Spinal cord (tissue), 10 donors: ENCODE data around the gene FAM3D. TPM values are rescaled to one million over a fixed set of nuclear protein-coding genes. Genes with fewer than 3 reads are reported as not detected.

Source experiments
- DNase-seq, 6 donors: peaks; one replicate each; pipeline versions ENCODE4 v3.0.0 to v3.0.0-alpha.2; 2013 to 2015; ENCODE audit warnings: low spot score in 6 of 6, low read depth in 4 of 6
- H3K27ac ChIP-seq: one replicate; pipeline ENCODE4 v1.5.1; 2013; ENCODE audit warnings: low read depth, low read length, control low read depth
- H3K27me3 ChIP-seq: one replicate; pipeline ENCODE4 v1.6.1; 2013; ENCODE audit warnings: low read length; ENCODE audit not compliant: control insufficient read depth, insufficient read depth
- H3K36me3 ChIP-seq: one replicate; pipeline ENCODE4 v1.6.1; 2013; ENCODE audit warnings: low read length; ENCODE audit not compliant: control insufficient read depth, insufficient read depth
- H3K4me1 ChIP-seq: one replicate; pipeline ENCODE4 v1.6.1; 2013; ENCODE audit warnings: low read length; ENCODE audit not compliant: control insufficient read depth, insufficient read depth
- H3K4me3 ChIP-seq: one replicate; pipeline ENCODE4 v1.5.1; 2013; ENCODE audit warnings: low read depth, low read length, control low read depth
- H3K9me3 ChIP-seq: one replicate; pipeline ENCODE4 v1.6.1; 2013; ENCODE audit warnings: low read length; ENCODE audit not compliant: control insufficient read depth, insufficient read depth
- WGBS: methylation state at CpG from one replicate; pipeline ENCODE4 v1.1.5; 2013; ENCODE audit warnings: missing lambda C conversion rate; ENCODE audit not compliant: insufficient coverage; 5-methylcytosine and 5-hydroxymethylcytosine counted together
- polyA plus RNA-seq, 2 donors: library from polyadenylated mRNA; unstranded; fragments of 120-200 nt; gene quantifications; one replicate each; pipeline ENCODE4 v1.2.1, GENCODE V29; 2013; ENCODE audit not compliant: insufficient read length in 2 of 2
- total RNA-seq, 2 donors: library from RNA; depleted of rRNA in 1 of 2; stranded (reverse); fragments of 120-200 nt in 1 of 2; fragments of >200 nt in 1 of 2; gene quantifications; one replicate each; pipeline versions ENCODE4 v1.2.3 to v1.2.4, GENCODE V29; 2013 to 2014
- donor health status: healthy.

Gene FAM3D
- total and polyA plus RNA-seq, 4 donors = 0.17 to 0.39 (median 0.20) TPM; not detected in 1

- H3K9me3 ChIP-seq = peaks cover 2% of the 10 kb centered on the region
- peaks cover 10% of the 10 kb centered on the region for H3K4me1 ChIP-seq
- H3K27me3 ChIP-seq = no peaks in the 10 kb centered on the region
- DNase-seq = no peak
- no peak overlapping the region for H3K27ac ChIP-seq
- WGBS = 74% methylated on average over 7 of the region's 7 CpGs
- H3K36me3 ChIP-seq = no peaks in the 10 kb centered on the region
- H3K4me3 ChIP-seq = no peak overlapping the region
Observed at GRCh38 chr3:58613236-58614132, 53.1 kb downstream of the FAM3D start.

- Histone ChIP-seq H3K27ac (no peak overlapping the region), H3K4me3 (no peak overlapping the region), H3K9me3 (peaks cover 2% of the 10 kb centered on the region), H3K4me1 (peaks cover 12% of the 10 kb centered on the region), H3K27me3 (no peaks in the 10 kb centered on the region), H3K36me3 (no peaks in the 10 kb centered on the region)
- 92% methylated on average over 5 of the region's 9 CpGs for whole genome bisulfite sequencing
- no peak for DNase-seq
Observed at GRCh38 chr3:58612830-58613229, 53.7 kb downstream of the FAM3D start.

- Histone ChIP-seq H3K4me1 (peaks cover 8% of the 10 kb centered on the region), H3K4me3 (no peak overlapping the region), H3K27me3 (no peaks in the 10 kb centered on the region), H3K9me3 (peaks cover 4% of the 10 kb centered on the region), H3K36me3 (no peaks in the 10 kb centered on the region), H3K27ac (no peak overlapping the region)
- WGBS = 90% methylated on average over 3 of the region's 7 CpGs
- DNase-seq = no peak
Observed at GRCh38 chr3:58609990-58610389, 56.6 kb downstream of the FAM3D start.

GRCh38 chr3:58608648-58609047 lies 57.9 kb downstream of the FAM3D start:
- Histone ChIP-seq H3K4me1 (peaks cover 14% of the 10 kb centered on the region), H3K9me3 (peaks cover 4% of the 10 kb centered on the region), H3K27ac (no peak overlapping the region), H3K27me3 (no peaks in the 10 kb centered on the region), H3K4me3 (no peak overlapping the region), H3K36me3 (no peaks in the 10 kb centered on the region)
- peak in 2 of 6 donors; percentile 15 to 60 for DNase-seq
- WGBS = 72% methylated on average over 5 of the region's 5 CpGs

GRCh38 chr3:58607816-58608215 lies 58.8 kb downstream of the FAM3D start:
- no peaks in the 10 kb centered on the region for H3K27me3 ChIP-seq
- no peak overlapping the region for H3K27ac ChIP-seq
- H3K4me3 ChIP-seq = no peak overlapping the region
- 79% methylated on average over 3 of the region's 4 CpGs for WGBS
- H3K36me3 ChIP-seq = no peaks in the 10 kb centered on the region
- H3K4me1 ChIP-seq = peaks cover 14% of the 10 kb centered on the region
- DNase-seq = no peak
- peaks cover 4% of the 10 kb centered on the region for H3K9me3 ChIP-seq

GRCh38 chr3:58606693-58607092 lies 59.9 kb downstream of the FAM3D start:
- Histone ChIP-seq H3K4me3 (no peak overlapping the region), H3K36me3 (no peaks in the 10 kb centered on the region), H3K27me3 (no peaks in the 10 kb centered on the region), H3K9me3 (peaks cover 4% of the 10 kb centered on the region), H3K27ac (no peak overlapping the region), H3K4me1 (peaks cover 14% of the 10 kb centered on the region)
- no peak for DNase-seq
- WGBS = 80% methylated on average over 1 of the region's 1 CpG

GRCh38 chr3:58604031-58604430 lies 62.5 kb downstream of the FAM3D start:
- Histone ChIP-seq H3K27ac (no peak overlapping the region), H3K9me3 (peaks cover 4% of the 10 kb centered on the region), H3K4me3 (no peak overlapping the region), H3K36me3 (no peaks in the 10 kb centered on the region), H3K4me1 (peaks cover 13% of the 10 kb centered on the region), H3K27me3 (no peaks in the 10 kb centered on the region)
- 11% methylated on average over 3 of the region's 6 CpGs for WGBS
- DNase-seq = peak in 1 of 6 donors; percentile 49

- no peaks in the 10 kb centered on the region for H3K36me3 ChIP-seq
- H3K9me3 ChIP-seq = peaks cover 4% of the 10 kb centered on the region
- DNase-seq = no peak
- H3K27me3 ChIP-seq = no peaks in the 10 kb centered on the region
- no peak overlapping the region for H3K4me3 ChIP-seq
- H3K4me1 ChIP-seq = peaks cover 9% of the 10 kb centered on the region
- no peak overlapping the region for H3K27ac ChIP-seq
Observed at GRCh38 chr3:58603606-58604005, 63.0 kb downstream of the FAM3D start.

- peaks cover 5% of the 10 kb centered on the region for H3K4me1 ChIP-seq
- WGBS = 95% methylated on average over 6 of the region's 6 CpGs
- no peaks in the 10 kb centered on the region for H3K36me3 ChIP-seq
- no peaks in the 10 kb centered on the region for H3K27me3 ChIP-seq
- H3K4me3 ChIP-seq = no peak overlapping the region
- DNase-seq = no peak
- no peak overlapping the region for H3K27ac ChIP-seq
- H3K9me3 ChIP-seq = peaks cover 2% of the 10 kb centered on the region
Observed at GRCh38 chr3:58597770-58598310, 68.7 kb downstream of the FAM3D start.
